Activated CD4-positive, alpha-beta T cell treated with anti-CD3 and anti-CD28 coated beads, Interleukin-2, Interleukin-4, amounts not matched to agents 100 ng/mL and 50 ng/mL, durations not matched to agents 16 hours and 8 hours (primary cell): ENCODE measurements around the gene ACACB.

Experiments used
- DNase-seq: peaks from one replicate; pipeline ENCODE4 v3.0.0-alpha.2; 2020; ENCODE audit warnings: low spot score

Gene ACACB

GRCh38 chr12:109178532-109178931 lies 62.1 kb downstream of the ACACB start:
- DNase-seq: no peak

- no peak for DNase-seq
These were observed 63.5 kb downstream of the ACACB start for GRCh38 chr12:109179927-109180326.

GRCh38 chr12:109182041-109182839 lies 65.9 kb downstream of the ACACB start:
- no peak for DNase-seq

GRCh38 chr12:109185441-109185840 lies 69.1 kb downstream of the ACACB start:
- DNase-seq: no peak

- DNase-seq: no peak
These were observed 70.7 kb downstream of the ACACB start for GRCh38 chr12:109186993-109187653.

GRCh38 chr12:109188108-109188712 lies 71.8 kb downstream of the ACACB start:
- DNase-seq: no peak

GRCh38 chr12:109189291-109189690 lies 72.9 kb downstream of the ACACB start:
- no peak for DNase-seq

- no peak for DNase-seq
These were observed 75.3 kb downstream of the ACACB start for GRCh38 chr12:109191621-109192250.

GRCh38 chr12:109192358-109192757 lies 76.0 kb downstream of the ACACB start:
- DNase-seq: no peak

GRCh38 chr12:109193896-109194295 lies 77.5 kb downstream of the ACACB start:
- no peak for DNase-seq

GRCh38 chr12:109196332-109196731 lies 79.9 kb downstream of the ACACB start:
- no peak for DNase-seq

- no peak for DNase-seq
These were observed 80.9 kb downstream of the ACACB start for GRCh38 chr12:109197327-109197726.

- DNase-seq: no peak
These were observed 82.9 kb downstream of the ACACB start for GRCh38 chr12:109199324-109199723.

- no peak for DNase-seq
These were observed 84.6 kb downstream of the ACACB start for GRCh38 chr12:109200825-109201495.

- DNase-seq: no peak
These were observed 85.1 kb downstream of the ACACB start for GRCh38 chr12:109201496-109201885.

GRCh38 chr12:109202770-109203169 lies 86.4 kb downstream of the ACACB start:
- DNase-seq: no peak

- DNase-seq: no peak
These were observed 87.1 kb downstream of the ACACB start for GRCh38 chr12:109203480-109203879.

- no peak for DNase-seq
These were observed 92.7 kb downstream of the ACACB start for GRCh38 chr12:109209082-109209481.

- DNase-seq: no peak
These were observed 96.2 kb downstream of the ACACB start for GRCh38 chr12:109212460-109213115.

GRCh38 chr12:109214131-109214530 lies 97.7 kb downstream of the ACACB start:
- DNase-seq: no peak

- DNase-seq: no peak
These were observed 102.6 kb downstream of the ACACB start for GRCh38 chr12:109218996-109219395.

GRCh38 chr12:109219938-109220337 lies 103.6 kb downstream of the ACACB start:
- DNase-seq: no peak
